ENCODE results near the gene SPG7.

The SPG7 gene

DNA sequence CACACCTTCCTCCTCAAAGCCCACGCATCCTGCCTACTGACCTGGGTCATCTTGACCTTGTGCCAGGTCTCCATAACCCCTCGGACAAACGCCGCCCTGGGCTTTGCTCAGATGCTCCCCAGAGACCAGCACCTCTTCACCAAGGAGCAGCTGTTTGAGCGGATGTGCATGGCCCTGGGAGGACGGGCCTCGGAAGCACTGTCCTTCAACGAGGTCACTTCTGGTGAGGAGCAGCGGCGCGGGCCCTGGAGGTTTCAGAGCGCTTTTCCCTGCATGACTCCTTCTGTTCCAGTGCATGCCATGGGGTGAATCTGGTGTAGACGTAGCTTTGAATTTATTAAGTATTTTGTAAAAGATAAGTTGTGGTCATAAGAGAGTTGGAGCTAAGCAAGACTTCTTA is 44.7 kb downstream of the SPG7 start:
- no peaks in the 10 kb centered on the region for H4K20me1 ChIP-seq (ENCODE audit: insufficient read depth, low read length)
- H3K27me3 ChIP-seq (replicated peaks; ENCODE audit: insufficient read depth, low read length) = no peaks in the 10 kb centered on the region
- no peaks in the 10 kb centered on the region for H3K79me2 ChIP-seq (ENCODE audit: low read length)
- no peak for TF ChIP-seq EZH2 (optimal IDR thresholded peaks at IDR 0.05; ENCODE audit: low read depth, low read length)
- no peak for TF ChIP-seq EZH2phosphoT487 (IDR thresholded peaks at IDR 0.05; ENCODE audit: low read length)
- no peak for TF ChIP-seq CTCF (IDR thresholded peaks at IDR 0.05; ENCODE audit: low read length)
- no peak overlapping the region for H3K4me2 ChIP-seq (ENCODE audit: low read depth, low read length)
- H3F3A ChIP-seq (ENCODE audit: insufficient read depth, low read length) = no peaks in the 10 kb centered on the region
- no peak overlapping the region for H3K27ac ChIP-seq (ENCODE audit: low read length)
- H3K9me3 ChIP-seq (replicated peaks; ENCODE audit: insufficient read depth, low read length) = no peaks in the 10 kb centered on the region
- H2AFZ ChIP-seq (ENCODE audit: low read length) = no peak overlapping the region
- no peak overlapping the region for H3K4me3 ChIP-seq (ENCODE audit: low read length)
- H3K9ac ChIP-seq (ENCODE audit: low read length) = no peak overlapping the region
- no peaks in the 10 kb centered on the region for H3K36me3 ChIP-seq (replicated peaks; ENCODE audit: insufficient read depth, low read length)
- no peaks in the 10 kb centered on the region for H3K9me2 ChIP-seq (replicated peaks; ENCODE audit: insufficient read depth, low read length)
- DNase-seq = no peak
- H3K4me1 ChIP-seq (ENCODE audit: low read length) = no peaks in the 10 kb centered on the region

DNA sequence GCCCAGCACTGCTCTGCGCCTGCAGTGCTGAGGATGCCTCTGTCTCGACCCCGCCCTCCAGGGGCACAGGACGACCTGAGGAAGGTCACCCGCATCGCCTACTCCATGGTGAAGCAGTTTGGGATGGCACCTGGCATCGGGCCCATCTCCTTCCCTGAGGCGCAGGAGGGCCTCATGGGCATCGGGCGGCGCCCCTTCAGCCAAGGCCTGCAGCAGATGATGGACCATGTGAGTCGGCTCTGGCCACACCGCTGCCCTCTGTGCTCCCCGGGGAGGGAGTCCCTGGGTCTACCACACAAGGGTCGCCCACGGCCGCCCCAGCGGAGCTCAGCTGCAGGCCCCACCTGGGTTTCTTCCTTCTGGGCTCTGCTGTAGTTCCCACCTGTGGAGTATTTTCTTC is 45.5 kb downstream of the SPG7 start:
- TF ChIP-seq EZH2 (optimal IDR thresholded peaks at IDR 0.05; ENCODE audit: low read depth, low read length) (no peak), CTCF (IDR thresholded peaks at IDR 0.05; ENCODE audit: low read length) (no peak), EZH2phosphoT487 (IDR thresholded peaks at IDR 0.05; ENCODE audit: low read length) (no peak)
- Histone ChIP-seq H3K4me1 (ENCODE audit: low read length) (no peaks in the 10 kb centered on the region), H4K20me1 (ENCODE audit: insufficient read depth, low read length) (no peaks in the 10 kb centered on the region), H3K9me3 (replicated peaks; ENCODE audit: insufficient read depth, low read length) (no peaks in the 10 kb centered on the region), H3K4me3 (ENCODE audit: low read length) (no peak overlapping the region), H2AFZ (ENCODE audit: low read length) (no peak overlapping the region), H3K9me2 (replicated peaks; ENCODE audit: insufficient read depth, low read length) (no peaks in the 10 kb centered on the region), H3F3A (ENCODE audit: insufficient read depth, low read length) (no peaks in the 10 kb centered on the region), H3K4me2 (ENCODE audit: low read depth, low read length) (no peak overlapping the region), H3K36me3 (replicated peaks; ENCODE audit: insufficient read depth, low read length) (no peaks in the 10 kb centered on the region), H3K27ac (ENCODE audit: low read length) (no peak overlapping the region), H3K79me2 (ENCODE audit: low read length) (no peaks in the 10 kb centered on the region), H3K27me3 (replicated peaks; ENCODE audit: insufficient read depth, low read length) (no peaks in the 10 kb centered on the region), H3K9ac (ENCODE audit: low read length) (no peak overlapping the region)
- no peak for DNase-seq

DNA sequence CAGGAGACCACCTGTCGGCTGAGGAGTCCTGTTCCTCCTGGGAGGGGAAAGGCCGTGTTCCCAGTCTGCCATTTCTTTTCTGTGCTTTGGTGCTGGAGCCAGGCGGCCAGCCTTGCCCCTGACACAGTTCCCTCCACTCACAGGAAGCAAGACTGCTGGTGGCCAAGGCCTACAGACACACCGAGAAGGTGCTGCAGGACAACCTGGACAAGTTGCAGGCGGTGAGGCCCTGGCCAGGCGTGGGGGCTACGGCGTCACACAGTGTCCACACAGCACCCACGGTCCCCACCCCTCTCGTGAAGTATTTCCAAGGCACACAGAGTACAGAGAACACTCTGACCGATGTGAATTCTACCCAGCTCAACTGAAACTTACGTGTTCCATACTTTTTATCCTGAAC is 46.1 kb downstream of the SPG7 start:
- no peaks in the 10 kb centered on the region for H3F3A ChIP-seq (ENCODE audit: insufficient read depth, low read length)
- TF ChIP-seq EZH2 (optimal IDR thresholded peaks at IDR 0.05; ENCODE audit: low read depth, low read length) = no peak
- TF ChIP-seq CTCF (IDR thresholded peaks at IDR 0.05; ENCODE audit: low read length) = no peak
- TF ChIP-seq EZH2phosphoT487 (IDR thresholded peaks at IDR 0.05; ENCODE audit: low read length) = no peak
- H3K4me3 ChIP-seq (ENCODE audit: low read length) = no peak overlapping the region
- H3K27ac ChIP-seq (ENCODE audit: low read length) = no peak overlapping the region
- no peaks in the 10 kb centered on the region for H4K20me1 ChIP-seq (ENCODE audit: insufficient read depth, low read length)
- no peaks in the 10 kb centered on the region for H3K27me3 ChIP-seq (replicated peaks; ENCODE audit: insufficient read depth, low read length)
- no peak for DNase-seq
- H3K36me3 ChIP-seq (replicated peaks; ENCODE audit: insufficient read depth, low read length) = no peaks in the 10 kb centered on the region
- H3K4me2 ChIP-seq (ENCODE audit: low read depth, low read length) = no peak overlapping the region
- H3K9ac ChIP-seq (ENCODE audit: low read length) = no peak overlapping the region
- H3K9me3 ChIP-seq (replicated peaks; ENCODE audit: insufficient read depth, low read length) = no peaks in the 10 kb centered on the region
- H3K9me2 ChIP-seq (replicated peaks; ENCODE audit: insufficient read depth, low read length) = no peaks in the 10 kb centered on the region
- H2AFZ ChIP-seq (ENCODE audit: low read length) = no peak overlapping the region
- H3K79me2 ChIP-seq (ENCODE audit: low read length) = no peaks in the 10 kb centered on the region
- no peaks in the 10 kb centered on the region for H3K4me1 ChIP-seq (ENCODE audit: low read length)

Data from MM.1S (cell line).